Measurements from ENCODE around the gene NTRK2.

DNA sequence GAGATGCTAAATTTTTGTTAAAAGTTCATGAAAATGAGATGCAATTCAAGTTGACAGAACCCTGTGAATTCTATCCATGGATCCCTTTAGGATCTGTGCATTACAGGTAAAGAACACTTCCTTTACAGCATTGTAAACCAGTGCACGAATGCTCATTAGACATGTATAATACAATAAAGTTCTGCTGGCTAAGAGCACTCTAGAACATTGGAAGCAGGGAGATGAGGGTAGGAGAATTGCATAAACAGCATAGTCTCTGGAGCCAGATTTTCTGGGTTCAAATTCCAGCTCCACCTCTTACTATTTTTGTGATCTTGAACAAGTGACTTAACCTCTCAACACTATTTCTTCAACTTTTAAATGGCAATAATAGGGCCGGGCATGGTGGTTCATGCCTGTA lies 300.2 kb downstream of the NTRK2 start:
- TF ChIP-seq, protein P1, sequence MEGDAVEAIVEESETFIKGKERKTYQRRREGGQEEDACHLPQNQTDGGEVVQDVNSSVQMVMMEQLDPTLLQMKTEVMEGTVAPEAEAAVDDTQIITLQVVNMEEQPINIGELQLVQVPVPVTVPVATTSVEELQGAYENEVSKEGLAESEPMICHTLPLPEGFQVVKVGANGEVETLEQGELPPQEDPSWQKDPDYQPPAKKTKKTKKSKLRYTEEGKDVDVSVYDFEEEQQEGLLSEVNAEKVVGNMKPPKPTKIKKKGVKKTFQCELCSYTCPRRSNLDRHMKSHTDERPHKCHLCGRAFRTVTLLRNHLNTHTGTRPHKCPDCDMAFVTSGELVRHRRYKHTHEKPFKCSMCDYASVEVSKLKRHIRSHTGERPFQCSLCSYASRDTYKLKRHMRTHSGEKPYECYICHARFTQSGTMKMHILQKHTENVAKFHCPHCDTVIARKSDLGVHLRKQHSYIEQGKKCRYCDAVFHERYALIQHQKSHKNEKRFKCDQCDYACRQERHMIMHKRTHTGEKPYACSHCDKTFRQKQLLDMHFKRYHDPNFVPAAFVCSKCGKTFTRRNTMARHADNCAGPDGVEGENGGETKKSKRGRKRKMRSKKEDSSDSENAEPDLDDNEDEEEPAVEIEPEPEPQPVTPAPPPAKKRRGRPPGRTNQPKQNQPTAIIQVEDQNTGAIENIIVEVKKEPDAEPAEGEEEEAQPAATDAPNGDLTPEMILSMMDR (IDR thresholded peaks at IDR 0.05) = no peak
- TF ChIP-seq EP300 (IDR thresholded peaks at IDR 0.05) (no peak), POLR2AphosphoS5 (IDR thresholded peaks at IDR 0.05) (no peak)

Measured in suprapubic skin (tissue), 4 donors.